ENCODE measurements around the gene EPB41L2.

Gene EPB41L2

GRCh38 chr6:130908958-130909357, 154.1 kb downstream of the EPB41L2 start:
- no peak for DNase-seq (ENCODE audit: low read depth)

GRCh38 chr6:130908188-130908587, 154.9 kb downstream of the EPB41L2 start:
- no peak for DNase-seq (ENCODE audit: low read depth)

GRCh38 chr6:130907687-130908086, 155.4 kb downstream of the EPB41L2 start:
- DNase-seq (ENCODE audit: low read depth): no peak

GRCh38 chr6:130906736-130907381, 156.2 kb downstream of the EPB41L2 start:
- DNase-seq (ENCODE audit: low read depth): peak; percentile 62

GRCh38 chr6:130903602-130904001, 159.4 kb downstream of the EPB41L2 start:
- no peak for DNase-seq (ENCODE audit: low read depth)

GRCh38 chr6:130903007-130903406, 160.0 kb downstream of the EPB41L2 start:
- no peak for DNase-seq (ENCODE audit: low read depth)

- DNase-seq (ENCODE audit: low read depth): peak; percentile 82
Observed at GRCh38 chr6:130900913-130901312, 162.1 kb downstream of the EPB41L2 start.

GRCh38 chr6:130896249-130896648, 166.8 kb downstream of the EPB41L2 start:
- DNase-seq (ENCODE audit: low read depth): no peak

GRCh38 chr6:130895516-130895915, 167.5 kb downstream of the EPB41L2 start:
- DNase-seq (ENCODE audit: low read depth): peak; percentile 4

- no peak for DNase-seq (ENCODE audit: low read depth)
Observed at GRCh38 chr6:130893766-130894165, 169.3 kb downstream of the EPB41L2 start.

- no peak for DNase-seq (ENCODE audit: low read depth)
Observed at GRCh38 chr6:130893277-130893676, 169.8 kb downstream of the EPB41L2 start.

- DNase-seq (ENCODE audit: low read depth): peak; percentile 69
Observed at GRCh38 chr6:130890521-130890971, 172.5 kb downstream of the EPB41L2 start.

- DNase-seq (ENCODE audit: low read depth): no peak
Observed at GRCh38 chr6:130889423-130889822, 173.6 kb downstream of the EPB41L2 start.

- no peak for DNase-seq (ENCODE audit: low read depth)
Observed at GRCh38 chr6:130888246-130888645, 174.8 kb downstream of the EPB41L2 start.

GRCh38 chr6:130886966-130887365, 176.1 kb downstream of the EPB41L2 start:
- DNase-seq (ENCODE audit: low read depth): no peak

GRCh38 chr6:130885392-130886192, 177.5 kb downstream of the EPB41L2 start:
- peak; percentile 76 for DNase-seq (ENCODE audit: low read depth)

- DNase-seq (ENCODE audit: low read depth): no peak
Observed at GRCh38 chr6:130882370-130882769, 180.7 kb downstream of the EPB41L2 start.

- DNase-seq (ENCODE audit: low read depth): no peak
Observed at GRCh38 chr6:130879826-130880225, 183.2 kb downstream of the EPB41L2 start.

- no peak for DNase-seq (ENCODE audit: low read depth)
Observed at GRCh38 chr6:130873746-130874145, 189.3 kb downstream of the EPB41L2 start.

- peak; percentile 59 for DNase-seq (ENCODE audit: low read depth)
Observed at GRCh38 chr6:130872250-130873095, 190.6 kb downstream of the EPB41L2 start.

GRCh38 chr6:130870179-130870880, 192.7 kb downstream of the EPB41L2 start:
- DNase-seq (ENCODE audit: low read depth): no peak

- no peak for DNase-seq (ENCODE audit: low read depth)
Observed at GRCh38 chr6:130869681-130870080, 193.4 kb downstream of the EPB41L2 start.
